SK-N-SH (cell line): ENCODE measurements around the gene CRTC3. TPM values are rescaled to one million over a fixed set of nuclear protein-coding genes. Genes with fewer than 3 reads are reported as not detected.

Experiments
- CTCF ChIA-PET: fragments of 300-600, 350-600 bp; formaldehyde crosslinking; extraction: SDS; loops from one replicate; lab custom pipeline; 2021; lab: Yijun Ruan, JAX
- POLR2A ChIA-PET: fragments of 350-600 bp; sonication (Branson Sonifier 250); formaldehyde crosslinking; extraction: SDS; loops from one replicate; lab custom pipeline; 2020; ENCODE audit warnings: antibody characterized with exemption, inconsistent platforms; lab: Yijun Ruan, JAX
- DNase-seq: peaks from one replicate; pipeline ENCODE4 v3.0.0; 2012
- H2AFZ ChIP-seq: fragments of 200-600 bp; sonication (generic); 2 replicates; pipeline ENCODE4 v1.8.1; 2016; ENCODE audit warnings: antibody characterized with exemption, mild to moderate bottlenecking, low read depth
- H3F3A ChIP-seq: fragments of 200-600 bp; sonication (generic); replicated peaks from 2 replicates; pipeline ENCODE3; 2016; ENCODE audit warnings: antibody characterized with exemption, mild to moderate bottlenecking; ENCODE audit not compliant: insufficient read depth
- H3K27ac ChIP-seq, 2 experiments: fragments of 200-500 bp in 1 of 2; fragments of 200-600 bp in 1 of 2; sonication (Bioruptor generic) in 1 of 2; sonication (generic), shearing (Covaris generic) in 1 of 2; 2 replicates each; pipeline versions ENCODE4 v1.5.1 to v1.6.1; 2014 to 2016; ENCODE audit warnings: low read depth in 2 of 2, inconsistent platforms in 1 of 2, low read length in 1 of 2, mild to moderate bottlenecking in 1 of 2, mixed read lengths in 1 of 2
- H3K27me3 ChIP-seq: fragments of 200-600 bp; sonication (generic), shearing (Covaris generic); 2 replicates; pipeline ENCODE4 v1.6.1; 2016; ENCODE audit warnings: mixed run types; ENCODE audit not compliant: insufficient read depth
- H3K36me3 ChIP-seq, 2 experiments: fragments of 200-500 bp in 1 of 2; fragments of 200-600 bp in 1 of 2; sonication (Bioruptor generic) in 1 of 2; sonication (generic) in 1 of 2; replicated peaks in 1 of 2; 2 replicates each; pipeline versions ENCODE3 to v1.5.1; 2014 to 2016; ENCODE audit warnings: low read length in 1 of 2, mild to moderate bottlenecking in 1 of 2; ENCODE audit not compliant: insufficient read depth in 2 of 2, control insufficient read depth in 1 of 2
- H3K4me1 ChIP-seq, 2 experiments: fragments of 200-500 bp in 1 of 2; fragments of 200-600 bp in 1 of 2; sonication (Bioruptor generic) in 1 of 2; sonication (generic), shearing (Covaris generic) in 1 of 2; 2 replicates each; pipeline versions ENCODE4 v1.5.1 to v1.6.1; 2014 to 2016; ENCODE audit warnings: low read depth in 1 of 2, low read length in 1 of 2, mixed run types in 1 of 2; ENCODE audit not compliant: insufficient read depth in 2 of 2, control insufficient read depth in 1 of 2
- H3K4me2 ChIP-seq: fragments of 200-600 bp; sonication (generic), shearing (Covaris generic); 2 replicates; pipeline ENCODE4 v1.6.1; 2017; ENCODE audit warnings: mixed run types
- H3K4me3 ChIP-seq, 2 experiments: fragments of 200-500 bp in 1 of 2; fragments of 200-600 bp in 1 of 2; sonication (Bioruptor generic) in 1 of 2; sonication (generic), shearing (Covaris generic) in 1 of 2; 2 replicates each; pipeline versions ENCODE4 v1.5.1 to v1.8.1; 2014 to 2016; ENCODE audit warnings: low read depth in 2 of 2, inconsistent platforms in 1 of 2, low read length in 1 of 2, mild to moderate bottlenecking in 1 of 2, mixed read lengths in 1 of 2, moderate library complexity in 1 of 2
- H3K79me2 ChIP-seq: fragments of 200-600 bp; sonication (generic); 2 replicates; pipeline ENCODE4 v1.8.1; 2017; ENCODE audit warnings: mild to moderate bottlenecking; ENCODE audit not compliant: insufficient read depth
- H3K9ac ChIP-seq: fragments of 200-600 bp; sonication (generic); 2 replicates; pipeline ENCODE4 v1.6.1; 2017; ENCODE audit warnings: mixed run types
- H3K9me2 ChIP-seq: fragments of 200-600 bp; sonication (generic); 2 replicates; pipeline ENCODE4 v1.6.1; 2017; ENCODE audit warnings: mixed run types
- H3K9me3 ChIP-seq: fragments of 200-600 bp; sonication (generic); 2 replicates; pipeline ENCODE4 v1.6.1; 2017; ENCODE audit warnings: mixed run types, mild to moderate bottlenecking, moderate library complexity
- H4K20me1 ChIP-seq: fragments of 200-600 bp; sonication (generic); 2 replicates; pipeline ENCODE4 v1.6.1; 2017; ENCODE audit warnings: mild to moderate bottlenecking, mixed run types; ENCODE audit not compliant: insufficient read depth
- CHD2 ChIP-seq: fragments of 150-350 bp; IDR thresholded peaks from 2 replicates; pipeline ENCODE4 v1.6.1; 2018; ENCODE audit warnings: low read length; ENCODE audit not compliant: partially characterized antibody
- EP300 ChIP-seq, 2 experiments: IDR thresholded peaks; 2 replicates each; pipeline versions ENCODE4 v1.4.0 to v1.6.1; 2012; ENCODE audit warnings: borderline replicate concordance in 1 of 2, low read depth in 1 of 2, low read length in 1 of 2
- FOSL2 ChIP-seq: IDR thresholded peaks from 2 replicates; pipeline ENCODE4 v1.4.0; 2012; ENCODE audit warnings: low read depth, mild to moderate bottlenecking, moderate library complexity, borderline replicate concordance
- FOXJ3 ChIP-seq: sonication (generic); formaldehyde crosslinking; IDR thresholded peaks from 2 replicates; pipeline ENCODE4 v1.5.1; 2020; ENCODE audit warnings: mild to moderate bottlenecking, missing genetic modification reagents
- FOXM1 ChIP-seq: IDR thresholded peaks from 2 replicates; pipeline ENCODE4 v1.4.0; 2012; ENCODE audit warnings: low read depth, mild to moderate bottlenecking
- MEF2A ChIP-seq: IDR thresholded peaks from 2 replicates; pipeline ENCODE4 v1.4.0; 2012; ENCODE audit warnings: low read depth, borderline replicate concordance
- NFIC ChIP-seq: IDR thresholded peaks from 2 replicates; pipeline ENCODE4 v1.4.0; 2012; ENCODE audit warnings: borderline replicate concordance
- NRF1 ChIP-seq: IDR thresholded peaks from 2 replicates; pipeline ENCODE4 v1.6.1; 2012; ENCODE audit warnings: low read depth, mild to moderate bottlenecking, low read length
- RAD21 ChIP-seq: IDR thresholded peaks from 2 replicates; pipeline ENCODE4 v1.6.1; 2012; ENCODE audit warnings: mild to moderate bottlenecking, low read length
- RFX5 ChIP-seq: IDR thresholded peaks from 2 replicates; pipeline ENCODE4 v1.6.1; 2012; ENCODE audit warnings: mild to moderate bottlenecking, improper control_type of control experiment, low read length
- SMC3 ChIP-seq: IDR thresholded peaks from 2 replicates; pipeline ENCODE4 v1.6.1; 2012; ENCODE audit warnings: low read depth, low read length, improper control_type of control experiment
- TAF1 ChIP-seq: IDR thresholded peaks from 2 replicates; pipeline ENCODE4 v1.6.1; 2012; ENCODE audit warnings: low read depth, mild to moderate bottlenecking, low read length, moderate library complexity, borderline replicate concordance
- WGBS: methylation state at CpG from one replicate; pipeline ENCODE4 v1.1.6; 2017; ENCODE audit warnings: low lambda C conversion rate; 5-methylcytosine and 5-hydroxymethylcytosine counted together
- polyA plus RNA-seq, 3 experiments: library from polyadenylated mRNA; depleted of rRNA; stranded (reverse); fragments of >200 nt; gene quantifications; 2 replicates each; pipeline ENCODE4 v1.2.3, GENCODE V29; 2012
- TF ChIP-seq, protein P1 (sequence below): IDR thresholded peaks from 2 replicates; pipeline ENCODE4 v1.6.1; 2012; ENCODE audit warnings: mild to moderate bottlenecking, low read depth, low read length, moderate library complexity
- TF ChIP-seq, protein P2 (sequence below): IDR thresholded peaks from 2 replicates; pipeline ENCODE4 v1.4.0; 2012; ENCODE audit warnings: low read depth
- TF ChIP-seq, protein P3 (sequence below): fragments of 150-350 bp; IDR thresholded peaks from 2 replicates; pipeline ENCODE4 v1.6.1; 2016; ENCODE audit warnings: mild to moderate bottlenecking, low read depth, low read length
- TF ChIP-seq, protein P4 (sequence below): IDR thresholded peaks from 2 replicates; pipeline ENCODE4 v1.4.0; 2012; ENCODE audit warnings: low read depth, borderline replicate concordance

Gene CRTC3
- polyA plus RNA-seq, 1 of the 3 experiments (the other 2 are of a cell fraction): 16.7 TPM

DNA sequence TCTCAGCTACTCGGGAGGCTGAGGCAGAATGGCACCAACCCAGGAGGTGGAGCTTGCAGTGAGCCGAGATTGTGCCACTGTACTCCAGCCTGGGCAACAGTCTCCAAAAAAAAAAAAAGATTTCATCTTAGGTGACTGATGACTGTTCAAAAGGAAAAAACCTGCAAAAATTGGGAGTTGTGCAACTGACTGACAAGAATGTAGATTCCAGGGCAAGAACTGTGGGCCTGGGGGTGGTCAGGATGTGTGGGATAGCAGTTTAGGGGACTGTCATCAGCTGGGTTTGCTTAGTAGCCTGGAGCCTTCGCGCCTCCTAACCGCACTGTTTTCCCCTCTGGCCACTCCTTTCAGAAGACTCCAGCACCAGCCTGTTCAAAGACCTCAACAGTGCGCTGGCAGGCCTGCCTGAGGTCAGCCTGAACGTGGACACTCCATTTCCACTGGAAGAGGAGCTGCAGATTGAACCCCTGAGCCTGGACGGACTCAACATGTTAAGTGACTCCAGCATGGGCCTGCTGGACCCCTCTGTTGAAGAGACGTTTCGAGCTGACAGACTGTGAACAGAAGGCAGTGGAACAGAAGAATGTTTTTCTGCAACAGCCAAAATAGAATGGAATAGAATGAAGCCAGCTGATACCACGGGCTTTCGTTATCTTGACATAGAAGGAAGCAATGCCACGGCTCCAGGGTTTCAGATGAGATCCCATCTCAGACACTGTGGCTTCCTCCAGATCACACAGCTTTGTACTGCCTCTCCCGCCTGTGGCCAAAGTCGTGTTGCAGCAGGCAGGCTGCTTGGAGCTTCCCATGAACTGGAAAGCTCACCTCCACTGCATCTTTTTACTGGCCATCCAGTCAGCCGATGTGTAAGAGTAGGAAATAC lies 112.1 kb downstream of the CRTC3 start:
- CTCF ChIA-PET: interaction anchor here (0.6 to 1.6 kb wide), 3 partner anchors 160 to 629 kb away, joined by 3 to 8 read pairs (median 3); no protein-coding TSS in a partner anchor

DNA sequence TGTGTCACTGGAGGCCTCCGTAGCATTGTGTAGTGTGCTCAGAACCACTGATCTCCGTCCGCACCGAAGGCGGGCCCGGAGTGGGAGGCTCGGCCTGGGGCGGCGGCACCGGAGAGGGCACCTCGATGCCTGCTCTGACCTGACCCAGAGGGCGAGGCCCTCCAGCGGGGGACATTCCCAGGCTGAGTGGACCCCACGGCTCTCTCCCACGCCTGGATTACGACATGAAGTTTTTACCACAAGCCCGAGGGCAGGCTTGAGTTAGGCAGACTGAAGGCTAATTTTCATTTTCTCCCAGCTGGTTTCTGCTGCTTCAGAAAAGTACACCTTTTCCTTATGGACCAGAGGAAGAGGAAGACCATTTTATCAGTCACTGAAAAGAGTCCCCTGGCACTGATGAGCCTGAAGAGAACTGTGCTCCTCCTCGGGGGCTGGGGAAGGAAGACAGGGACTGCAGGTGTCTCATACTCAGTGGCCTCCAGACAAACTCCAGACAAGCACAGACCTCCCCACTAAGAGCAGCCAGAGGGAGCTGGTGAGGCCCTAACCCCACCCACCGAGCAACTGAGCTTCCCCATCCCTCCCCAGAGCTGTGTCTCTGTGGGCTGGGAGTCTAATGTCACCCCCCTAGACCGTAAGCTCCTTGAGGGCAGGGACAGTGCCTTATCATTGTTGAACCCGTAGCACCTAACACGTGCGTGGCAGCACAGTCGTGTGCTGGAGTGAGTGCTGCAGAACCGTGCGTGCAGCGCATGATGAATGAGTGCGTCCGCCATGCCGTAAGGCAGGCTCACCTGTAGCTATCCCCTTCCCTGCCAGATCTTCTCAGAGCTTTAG lies 113.0 kb downstream of the CRTC3 start:
- H4K20me1 ChIP-seq: no peaks in the 10 kb centered on the region
- whole genome bisulfite sequencing: 97% methylated on average over 19 of the region's 30 CpGs
- H3K4me2 ChIP-seq: no peak overlapping the region
- H3K4me3 ChIP-seq: no peak overlapping the region
- no peak overlapping the region for H3K9ac ChIP-seq
- no peaks in the 10 kb centered on the region for H3K9me3 ChIP-seq
- H2AFZ ChIP-seq: no peak overlapping the region
- H3K79me2 ChIP-seq: no peaks in the 10 kb centered on the region
- H3K27ac ChIP-seq: no peak overlapping the region
- ChIA-PET CTCF (interaction anchor here (0.6 to 1.6 kb wide), 3 partner anchors 38 to 628 kb away, joined by 3 to 8 read pairs (median 3); no protein-coding TSS in a partner anchor), POLR2A (no interaction called here)
- H3K36me3 ChIP-seq: peaks cover 17 to 39% of the 10 kb centered on the region in 2 experiments
- H3F3A ChIP-seq: peaks cover 9% of the 10 kb centered on the region
- peaks cover 0 to 9% of the 10 kb centered on the region in 2 experiments; a peak in 3 of 4 replicates for H3K4me1 ChIP-seq
- DNase-seq: no peak
- H3K27me3 ChIP-seq: no peaks in the 10 kb centered on the region
- H3K9me2 ChIP-seq: no peaks in the 10 kb centered on the region
- TF ChIP-seq, protein P1, sequence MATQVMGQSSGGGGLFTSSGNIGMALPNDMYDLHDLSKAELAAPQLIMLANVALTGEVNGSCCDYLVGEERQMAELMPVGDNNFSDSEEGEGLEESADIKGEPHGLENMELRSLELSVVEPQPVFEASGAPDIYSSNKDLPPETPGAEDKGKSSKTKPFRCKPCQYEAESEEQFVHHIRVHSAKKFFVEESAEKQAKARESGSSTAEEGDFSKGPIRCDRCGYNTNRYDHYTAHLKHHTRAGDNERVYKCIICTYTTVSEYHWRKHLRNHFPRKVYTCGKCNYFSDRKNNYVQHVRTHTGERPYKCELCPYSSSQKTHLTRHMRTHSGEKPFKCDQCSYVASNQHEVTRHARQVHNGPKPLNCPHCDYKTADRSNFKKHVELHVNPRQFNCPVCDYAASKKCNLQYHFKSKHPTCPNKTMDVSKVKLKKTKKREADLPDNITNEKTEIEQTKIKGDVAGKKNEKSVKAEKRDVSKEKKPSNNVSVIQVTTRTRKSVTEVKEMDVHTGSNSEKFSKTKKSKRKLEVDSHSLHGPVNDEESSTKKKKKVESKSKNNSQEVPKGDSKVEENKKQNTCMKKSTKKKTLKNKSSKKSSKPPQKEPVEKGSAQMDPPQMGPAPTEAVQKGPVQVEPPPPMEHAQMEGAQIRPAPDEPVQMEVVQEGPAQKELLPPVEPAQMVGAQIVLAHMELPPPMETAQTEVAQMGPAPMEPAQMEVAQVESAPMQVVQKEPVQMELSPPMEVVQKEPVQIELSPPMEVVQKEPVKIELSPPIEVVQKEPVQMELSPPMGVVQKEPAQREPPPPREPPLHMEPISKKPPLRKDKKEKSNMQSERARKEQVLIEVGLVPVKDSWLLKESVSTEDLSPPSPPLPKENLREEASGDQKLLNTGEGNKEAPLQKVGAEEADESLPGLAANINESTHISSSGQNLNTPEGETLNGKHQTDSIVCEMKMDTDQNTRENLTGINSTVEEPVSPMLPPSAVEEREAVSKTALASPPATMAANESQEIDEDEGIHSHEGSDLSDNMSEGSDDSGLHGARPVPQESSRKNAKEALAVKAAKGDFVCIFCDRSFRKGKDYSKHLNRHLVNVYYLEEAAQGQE: no peak
- TF ChIP-seq RFX5 (no peak), TAF1 (no peak), SMC3 (no peak), EP300 (IDR thresholded peaks at IDR 0.05; ENCODE audit: borderline replicate concordance in 1 of 2, low read depth in 1 of 2, low read length in 1 of 2) (no peak), NFIC (no peak), FOXJ3 (CRISPR knock-in tag) (no peak), CHD2 (no peak), RAD21 (no peak), FOSL2 (no peak), MEF2A (no peak), FOXM1 (no peak)
- TF ChIP-seq, protein P2, sequence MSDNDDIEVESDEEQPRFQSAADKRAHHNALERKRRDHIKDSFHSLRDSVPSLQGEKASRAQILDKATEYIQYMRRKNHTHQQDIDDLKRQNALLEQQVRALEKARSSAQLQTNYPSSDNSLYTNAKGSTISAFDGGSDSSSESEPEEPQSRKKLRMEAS: no peak

More for the DNA sequence above, 112.1 kb downstream of the CRTC3 start:
- POLR2A ChIA-PET: no interaction called here
- Histone ChIP-seq H4K20me1 (no peaks in the 10 kb centered on the region), H3K4me2 (no peak overlapping the region), H3K9ac (no peak overlapping the region), H3F3A (peaks cover 9% of the 10 kb centered on the region), H3K27me3 (no peaks in the 10 kb centered on the region), H3K36me3 (peaks cover 17 to 39% of the 10 kb centered on the region in 2 experiments), H2AFZ (no peak overlapping the region), H3K27ac (no peak overlapping the region), H3K9me3 (no peaks in the 10 kb centered on the region), H3K4me1 (peaks cover 0 to 12% of the 10 kb centered on the region in 2 experiments; a peak in 3 of 4 replicates), H3K9me2 (no peaks in the 10 kb centered on the region), H3K4me3 (no peak overlapping the region), H3K79me2 (no peaks in the 10 kb centered on the region)
- TF ChIP-seq SMC3 (no peak), NRF1 (no peak), FOXM1 (no peak)
- TF ChIP-seq, protein P3, sequence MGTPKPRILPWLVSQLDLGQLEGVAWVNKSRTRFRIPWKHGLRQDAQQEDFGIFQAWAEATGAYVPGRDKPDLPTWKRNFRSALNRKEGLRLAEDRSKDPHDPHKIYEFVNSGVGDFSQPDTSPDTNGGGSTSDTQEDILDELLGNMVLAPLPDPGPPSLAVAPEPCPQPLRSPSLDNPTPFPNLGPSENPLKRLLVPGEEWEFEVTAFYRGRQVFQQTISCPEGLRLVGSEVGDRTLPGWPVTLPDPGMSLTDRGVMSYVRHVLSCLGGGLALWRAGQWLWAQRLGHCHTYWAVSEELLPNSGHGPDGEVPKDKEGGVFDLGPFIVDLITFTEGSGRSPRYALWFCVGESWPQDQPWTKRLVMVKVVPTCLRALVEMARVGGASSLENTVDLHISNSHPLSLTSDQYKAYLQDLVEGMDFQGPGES: no peak
- TF ChIP-seq, protein P4, sequence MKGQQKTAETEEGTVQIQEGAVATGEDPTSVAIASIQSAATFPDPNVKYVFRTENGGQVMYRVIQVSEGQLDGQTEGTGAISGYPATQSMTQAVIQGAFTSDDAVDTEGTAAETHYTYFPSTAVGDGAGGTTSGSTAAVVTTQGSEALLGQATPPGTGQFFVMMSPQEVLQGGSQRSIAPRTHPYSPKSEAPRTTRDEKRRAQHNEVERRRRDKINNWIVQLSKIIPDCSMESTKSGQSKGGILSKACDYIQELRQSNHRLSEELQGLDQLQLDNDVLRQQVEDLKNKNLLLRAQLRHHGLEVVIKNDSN: no peak
- 91% methylated on average over 16 of the region's 16 CpGs for WGBS
- DNase-seq: no peak
